Measurements from ENCODE around the gene MYL7. TPM values are rescaled to one million over a fixed set of nuclear protein-coding genes. Genes with fewer than 3 reads are reported as not detected.

MYL7 gene
- total and polyA plus RNA-seq, 12 donors: 146 to 6,323 (median 1,764) TPM

- intact Hi-C loops (cut with DNase I): loop anchor here in 4 of 10 donors (5.0 kb wide), 4 partner anchors 38 to 77 kb away; partner anchors contain the start of genes POLM (in 1 of the 4) and YKT6 (in 1 of the 4)
- no peak overlapping the region for H3K4me3 ChIP-seq
- H3K36me3 ChIP-seq: peaks cover 0 to 23% (median 0%) of the 10 kb centered on the region in 9 donors
- no peak for ATAC-seq
- H3K9me3 ChIP-seq: peaks cover 0 to 8% (median 0%) of the 10 kb centered on the region in 11 donors
- whole genome bisulfite sequencing, 2 donors: 97% methylated on average over 6 of the region's 6 CpGs
- TF ChIP-seq CTCF (IDR thresholded peaks at IDR 0.05): no peak
- DNase-seq: no peak
- no peaks in the 10 kb centered on the region for H3K27me3 ChIP-seq
- peak overlapping the region in 1 of 10 donors; percentile 89 for H3K27ac ChIP-seq
- peaks cover 0 to 55% (median 19%) of the 10 kb centered on the region in 9 donors for H3K4me1 ChIP-seq
Measured at GRCh38 chr7:44124822-44125202, 16.3 kb downstream of the MYL7 start.

GRCh38 chr7:44123190-44124003 is 17.7 kb downstream of the MYL7 start, which contains the start of gene POLD2:
POLD2 (minus strand) TSS chr7:44123548; CDS start chr7:44122053, 1,495 bp downstream.
- ATAC-seq: peak; percentile 98 to 99 (median 99)
- Histone ChIP-seq H3K9me3 (peaks cover 0 to 8% (median 0%) of the 10 kb centered on the region in 11 donors), H3K4me1 (peaks cover 0 to 51% (median 18%) of the 10 kb centered on the region in 9 donors), H3K36me3 (peaks cover 0 to 34% (median 0%) of the 10 kb centered on the region in 9 donors), H3K27ac (peak within 1 kb of the TSS; percentile 0 to 94 (median 88)), H3K4me3 (peak within 1 kb of the TSS; percentile 33 to 90 (median 74)), H3K27me3 (no peaks in the 10 kb centered on the region)
- peak in 1 of 9 donors; percentile 15 for TF ChIP-seq CTCF (IDR thresholded peaks at IDR 0.05)
- intact Hi-C loops (cut with DNase I): loop anchor here in 7 of 10 donors (1.0 to 5.0 kb wide), 6 partner anchors 36 to 79 kb away; partner anchors contain the start of genes POLM (in 5 of the 7) and YKT6 (in 1 of the 7)
- peak; percentile 99 for DNase-seq
- WGBS, 2 donors: 0 to 1% methylated on average over 82 to 86 of the region's 86 CpGs

- TF ChIP-seq CTCF (IDR thresholded peaks at IDR 0.05): no peak
- H3K36me3 ChIP-seq: peaks cover 0 to 43% (median 0%) of the 10 kb centered on the region in 9 donors
- H3K27ac ChIP-seq: peak overlapping the region in 9 of 10 donors; percentile 80 to 94 (median 89)
- H3K4me3 ChIP-seq: peak overlapping the region; percentile 33 to 90 (median 74)
- H3K4me1 ChIP-seq: peaks cover 0 to 47% (median 18%) of the 10 kb centered on the region in 9 donors
- no peaks in the 10 kb centered on the region for H3K27me3 ChIP-seq
- ATAC-seq: no peak
- peaks cover 0 to 7% (median 0%) of the 10 kb centered on the region in 11 donors for H3K9me3 ChIP-seq
- DNase-seq: no peak
- intact Hi-C loops (cut with DNase I): loop anchor here in 6 of 10 donors (2.0 to 5.0 kb wide), 5 partner anchors 35 to 80 kb away; partner anchors contain the start of genes POLM (in 4 of the 6) and YKT6 (in 1 of the 6)
- WGBS, 2 donors: 46 to 60% methylated on average over 1 of the region's 1 CpG
Measured at GRCh38 chr7:44122529-44122928, 18.6 kb downstream of the MYL7 start.

- Histone ChIP-seq H3K36me3 (peaks cover 0 to 50% (median 0%) of the 10 kb centered on the region in 9 donors), H3K4me1 (peaks cover 0 to 47% (median 18%) of the 10 kb centered on the region in 9 donors), H3K27ac (peak overlapping the region in 2 of 10 donors; percentile 89 to 90), H3K27me3 (no peaks in the 10 kb centered on the region), H3K9me3 (peaks cover 0 to under 1% (median 0%) of the 10 kb centered on the region in 11 donors), H3K4me3 (peak overlapping the region in 2 of 10 donors; percentile 86 to 90)
- ATAC-seq (no peak), DNase-seq (no peak)
- 94% methylated on average over 12 of the region's 12 CpGs for WGBS, 2 donors
- TF ChIP-seq CTCF (IDR thresholded peaks at IDR 0.05): no peak
- intact Hi-C loops (cut with DNase I): loop anchor here in 6 of 10 donors (2.0 to 5.0 kb wide), 5 partner anchors 35 to 80 kb away; partner anchors contain the start of genes POLM (in 4 of the 6) and YKT6 (in 1 of the 6)
Measured at GRCh38 chr7:44121761-44122420, 19.2 kb downstream of the MYL7 start.

Data from heart right ventricle (tissue), 16 donors.